GM12892 (cell line): ENCODE measurements around the gene ACRV1.

Experiments used
- POLR2A ChIP-seq: IDR thresholded peaks from 2 replicates; pipeline ENCODE4 v1.6.1; 2011; ENCODE audit warnings: low read depth, low read length, control low read depth
- POLR2AphosphoS5 ChIP-seq: IDR thresholded peaks from 2 replicates; pipeline ENCODE4 v1.6.1; 2011; ENCODE audit warnings: low read depth, low read length, control low read depth

- no peak for TF ChIP-seq POLR2AphosphoS5
- no peak for TF ChIP-seq POLR2A
Observed at GRCh38 chr11:125720781-125721180, 40.1 kb upstream of the ACRV1 start.
